Fibroblast of peridontal ligament (primary cell): Measurements from ENCODE around the gene RAB25.
"Not testable (repeated sequence)": the region's sequence is repeated elsewhere in the genome, so short reads cannot be mapped to it uniquely, and the experiment has no call there.

Experiments used
- DNase-seq: peaks from one replicate; pipeline ENCODE4 v3.0.0-alpha.2; 2010; ENCODE audit errors: extremely low read depth

The RAB25 gene

DNA sequence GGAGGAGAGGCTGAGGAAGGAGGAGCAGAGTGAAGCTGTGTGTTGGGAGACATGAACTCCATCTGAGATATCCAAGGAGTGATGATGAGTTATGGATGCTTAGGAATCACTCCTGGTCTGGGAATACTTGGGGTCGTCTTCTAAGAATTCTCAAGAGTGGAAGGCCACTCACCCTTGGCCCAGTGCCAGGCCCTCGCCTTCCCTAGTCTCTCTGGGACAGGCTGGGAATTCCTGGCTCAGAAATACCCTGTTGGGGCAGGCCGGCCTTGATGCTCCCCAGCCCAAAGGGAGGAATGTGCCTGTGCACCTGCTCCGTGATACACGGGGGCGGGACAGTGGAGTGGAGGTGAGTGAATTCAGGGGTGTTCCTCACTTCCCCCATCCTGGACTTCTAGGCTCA is 40.9 kb downstream of the RAB25 start:
- DNase-seq, result no peak

DNA sequence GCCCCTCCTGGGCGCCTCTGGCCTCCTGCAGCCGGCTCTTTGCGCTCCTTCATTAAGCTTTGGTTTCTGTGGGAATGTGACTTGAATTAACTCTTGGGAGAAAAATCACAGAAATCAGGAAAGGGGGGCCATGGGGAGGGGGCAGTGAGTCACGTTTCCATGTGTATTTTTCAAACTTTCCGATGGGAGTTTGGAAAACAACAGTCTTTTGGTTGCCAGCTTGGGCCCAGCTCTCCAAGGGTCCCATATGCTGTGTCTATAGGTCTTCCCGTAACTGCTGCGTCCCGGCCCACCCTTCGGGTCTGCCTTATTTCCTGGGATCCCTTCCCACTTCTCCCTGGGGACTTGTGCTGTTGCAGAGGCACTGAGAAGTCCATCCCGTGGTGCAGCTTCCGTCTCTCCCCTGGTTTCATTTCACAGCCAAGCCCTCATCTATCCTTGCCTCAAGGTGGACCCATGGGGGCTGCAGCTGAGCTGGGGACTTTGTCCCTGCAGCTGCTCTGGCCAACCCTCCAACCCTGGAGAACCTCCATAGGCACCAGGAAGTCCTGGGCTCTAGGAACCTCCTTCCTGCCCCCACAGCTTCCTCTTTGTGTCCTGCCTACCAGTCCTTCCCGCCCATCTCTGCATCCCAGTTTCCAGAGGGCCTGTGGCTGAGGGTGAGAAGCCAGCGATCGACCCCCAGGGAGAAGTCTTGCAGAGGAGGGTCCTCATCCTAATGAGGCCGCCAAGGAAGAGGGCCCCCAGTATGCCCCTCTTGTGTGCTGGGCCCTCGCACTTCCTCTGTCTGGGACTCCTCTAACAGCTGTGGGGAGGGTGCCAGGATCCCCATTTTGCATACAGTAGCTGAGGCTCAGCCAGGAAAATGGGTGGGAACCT is 41.9 kb downstream of the RAB25 start:
- DNase-seq, result peak; percentile 88

DNA sequence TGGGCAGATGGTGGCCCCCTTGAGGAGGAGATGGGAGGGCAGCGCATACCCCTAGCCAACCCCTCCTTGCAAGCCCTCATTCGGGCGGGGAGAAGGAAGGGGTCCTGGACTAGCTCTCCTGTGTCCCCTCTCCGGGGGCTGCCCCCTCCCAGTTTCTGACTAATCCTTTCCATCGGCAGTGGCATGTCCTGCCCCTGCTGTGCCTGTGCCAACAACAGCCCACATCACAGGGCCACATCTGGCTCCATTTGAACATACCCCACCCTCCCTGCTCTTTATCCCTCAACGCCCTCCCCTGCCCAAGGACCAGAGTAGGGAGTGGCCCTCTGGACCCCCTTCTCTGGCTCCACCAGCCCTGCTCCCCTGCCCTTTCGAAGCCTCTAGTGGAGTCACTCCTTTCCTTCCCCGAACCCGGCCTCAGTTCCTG is 42.6 kb downstream of the RAB25 start:
- DNase-seq, result peak; percentile 88

DNA sequence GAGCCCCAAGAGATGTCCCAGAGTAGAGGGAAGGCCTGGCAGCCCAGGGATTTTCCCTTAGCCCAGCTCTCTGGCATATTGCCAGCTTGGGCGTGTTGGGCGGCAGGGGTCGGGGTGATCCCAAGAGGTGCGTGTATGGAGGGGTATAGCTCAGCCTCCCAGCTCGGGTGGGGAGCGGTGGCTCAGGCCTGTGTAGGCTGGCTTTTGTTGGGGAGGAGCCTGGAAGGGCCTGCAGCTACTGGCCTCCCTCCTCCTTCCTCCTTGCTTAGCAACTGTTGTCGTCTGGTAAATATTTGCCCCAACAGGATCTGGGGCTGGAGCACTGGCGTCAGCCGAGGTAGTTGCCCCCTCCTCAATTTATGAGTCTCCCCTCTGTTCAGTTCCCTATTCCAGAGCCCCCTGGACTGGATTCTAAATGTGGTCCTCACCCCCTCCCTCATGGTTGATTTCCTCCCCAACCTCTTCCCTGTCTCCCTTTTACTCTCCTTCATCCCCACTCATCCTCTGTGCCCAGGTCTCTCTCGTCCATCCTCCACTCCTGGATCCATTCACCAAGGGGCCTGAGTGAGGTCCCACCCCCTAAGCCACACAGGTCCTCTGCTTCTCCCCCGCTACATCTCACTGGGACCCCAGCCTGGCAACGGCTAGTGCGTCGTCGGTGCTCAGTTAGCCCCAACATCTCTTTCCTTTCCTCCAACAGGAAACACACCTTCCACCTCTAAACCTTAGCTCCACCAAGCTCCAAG is 43.3 kb downstream of the RAB25 start:
- DNase-seq, result peak; percentile 92

DNA sequence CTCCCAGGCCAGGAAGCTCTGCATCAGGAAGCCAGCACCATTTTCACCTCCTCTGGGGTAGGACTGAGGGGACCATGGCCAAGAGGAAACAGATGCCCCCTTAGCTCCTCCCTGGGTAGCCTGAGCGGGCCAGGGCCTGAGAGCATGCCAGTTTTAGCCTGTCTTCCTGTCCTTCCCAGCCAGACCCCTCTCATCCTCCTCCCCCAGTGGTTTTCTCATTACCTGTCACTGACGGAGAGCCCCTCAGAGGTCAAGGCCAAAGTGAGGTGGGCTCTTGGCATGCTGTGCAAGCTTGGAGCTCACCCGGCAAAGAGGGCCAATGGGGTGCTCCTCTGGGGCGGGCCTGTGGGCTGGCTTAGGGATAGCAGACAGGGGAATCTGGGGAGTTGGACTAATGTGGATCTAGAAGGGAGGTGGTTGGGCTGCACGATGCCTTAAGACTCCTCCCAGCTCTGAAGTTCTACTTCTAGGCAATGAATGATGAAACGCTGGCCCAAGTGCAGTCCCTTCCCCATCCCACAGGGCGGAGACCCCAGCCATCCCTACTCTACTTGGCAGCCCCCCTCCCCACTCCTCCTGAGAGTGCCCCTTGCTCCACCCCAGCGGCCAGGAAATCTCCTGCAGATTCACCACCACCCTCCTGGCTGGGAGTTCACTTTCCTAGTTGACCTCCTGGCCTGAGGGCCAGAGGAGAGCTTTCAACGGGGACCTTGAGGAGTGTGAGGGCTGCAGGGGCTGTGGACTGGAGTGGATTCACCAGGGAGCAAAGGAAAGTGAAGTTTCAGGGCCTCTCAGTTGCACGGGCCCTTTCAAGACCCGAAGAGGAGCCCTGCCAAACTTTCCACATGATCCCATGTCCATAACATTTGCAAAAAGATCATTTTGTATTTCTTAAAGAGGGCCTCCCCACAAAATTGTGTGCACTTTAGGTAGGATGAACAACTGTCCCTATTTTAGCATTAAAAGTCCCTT is 44.2 kb downstream of the RAB25 start:
- DNase-seq, result peak; percentile 82

DNA sequence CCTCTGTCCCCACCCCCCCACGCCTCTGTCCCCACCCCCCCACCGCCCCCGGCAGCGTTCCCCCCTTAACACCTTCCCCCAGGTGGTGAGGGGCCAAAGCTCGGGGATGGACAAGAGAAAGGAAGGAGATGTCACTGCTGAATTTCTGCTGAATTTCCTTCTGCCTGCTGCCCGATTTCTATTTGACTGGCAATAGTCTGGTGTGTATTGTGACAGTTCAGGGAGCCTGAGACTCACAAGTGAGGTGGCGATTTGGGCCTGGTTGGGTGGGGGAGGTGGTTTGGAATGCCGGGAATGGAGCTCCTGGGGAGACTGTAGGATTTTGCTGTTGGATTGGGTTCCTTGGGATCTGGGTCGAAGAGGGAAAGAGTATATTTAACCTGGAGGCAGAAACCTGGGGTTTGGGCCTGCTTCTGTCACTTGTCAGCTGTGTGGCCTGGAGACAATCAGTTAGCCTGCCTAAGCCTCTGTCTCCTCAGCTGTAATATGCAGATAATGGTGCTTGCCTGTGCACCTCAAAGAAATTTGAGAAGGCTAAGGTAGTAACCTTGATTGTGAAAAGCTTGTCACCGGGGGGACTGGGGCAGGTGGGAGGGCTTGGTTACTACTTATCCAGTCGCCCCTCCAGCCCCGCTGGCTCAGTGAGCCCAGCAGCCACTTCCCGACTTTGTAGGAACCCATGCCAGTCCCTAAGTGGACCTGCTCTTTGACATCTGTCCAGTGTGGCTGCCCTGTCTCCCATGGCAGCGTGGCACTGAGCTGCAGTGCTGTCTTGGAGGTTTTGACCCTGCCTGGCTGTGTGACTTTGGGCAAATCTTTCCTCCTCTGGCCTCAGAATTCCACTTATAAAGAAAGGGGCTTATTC is 45.9 kb downstream of the RAB25 start:
- peak; percentile 46 for DNase-seq

DNA sequence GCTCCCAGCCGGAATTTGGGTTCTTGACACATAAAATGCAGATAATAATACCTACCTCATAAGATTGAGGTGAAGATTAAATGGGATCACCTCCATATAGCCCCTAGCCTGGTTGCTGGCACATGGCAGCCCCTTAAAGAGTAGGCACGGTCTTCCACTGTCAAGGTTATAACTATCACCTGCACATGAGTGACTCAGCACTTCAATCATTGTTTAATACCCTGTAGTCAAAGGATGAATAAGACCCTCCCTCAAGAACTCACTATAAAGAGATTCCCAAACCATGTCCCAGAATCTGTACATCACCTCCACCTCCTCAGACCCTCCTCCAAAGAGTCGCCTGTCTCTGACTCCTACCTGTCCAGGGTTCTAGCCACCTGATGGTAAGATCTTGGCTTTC is 47.1 kb downstream of the RAB25 start:
- DNase-seq, result no peak

DNA sequence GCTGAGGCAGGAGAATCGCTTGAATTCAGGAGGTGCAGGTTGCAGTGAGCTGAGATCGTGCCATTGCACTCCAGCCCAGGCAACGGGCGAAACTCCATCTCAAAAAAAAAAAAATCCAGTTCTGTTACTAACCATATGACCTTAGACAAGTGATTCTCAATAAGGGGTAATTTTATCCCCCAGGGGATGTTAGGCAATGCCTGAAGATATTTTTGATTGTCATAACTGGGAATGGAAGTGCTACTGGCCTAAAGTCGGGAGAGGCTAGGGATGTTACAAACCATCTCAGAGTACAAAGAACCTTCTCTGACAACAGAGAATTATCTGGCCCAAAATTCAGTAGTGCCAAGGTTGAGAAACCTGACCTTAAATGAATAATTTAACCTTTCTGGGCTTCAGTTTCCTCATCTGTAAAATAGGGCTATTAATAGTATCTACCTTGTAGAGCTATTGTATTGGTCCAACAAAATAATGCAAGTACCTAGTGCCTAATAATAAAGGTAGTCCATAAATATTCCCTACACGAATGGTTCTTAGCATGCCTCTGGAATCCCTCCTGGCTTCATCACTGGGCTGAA is 47.8 kb downstream of the RAB25 start:
- DNase-seq, result peak; percentile 43

DNA sequence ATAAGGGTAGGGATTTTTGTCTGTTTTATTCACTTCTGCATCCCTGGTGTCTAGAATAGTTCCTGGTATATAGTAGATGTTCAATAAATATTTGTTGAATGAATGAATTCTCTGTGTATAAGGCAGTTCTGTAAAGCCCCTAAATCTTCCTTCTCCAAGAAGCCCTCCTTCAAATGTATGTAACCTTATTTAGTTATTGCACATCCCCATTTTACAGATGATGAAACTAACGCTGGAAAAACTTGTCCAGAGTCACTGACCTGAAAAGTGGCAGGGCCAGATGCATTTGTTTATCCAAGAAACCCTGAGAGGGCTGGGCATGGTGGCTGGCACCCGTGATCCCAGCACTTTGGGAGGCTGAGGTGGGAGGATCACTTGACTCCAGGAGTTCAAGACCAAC is 49.3 kb downstream of the RAB25 start:
- DNase-seq, result no peak

DNA sequence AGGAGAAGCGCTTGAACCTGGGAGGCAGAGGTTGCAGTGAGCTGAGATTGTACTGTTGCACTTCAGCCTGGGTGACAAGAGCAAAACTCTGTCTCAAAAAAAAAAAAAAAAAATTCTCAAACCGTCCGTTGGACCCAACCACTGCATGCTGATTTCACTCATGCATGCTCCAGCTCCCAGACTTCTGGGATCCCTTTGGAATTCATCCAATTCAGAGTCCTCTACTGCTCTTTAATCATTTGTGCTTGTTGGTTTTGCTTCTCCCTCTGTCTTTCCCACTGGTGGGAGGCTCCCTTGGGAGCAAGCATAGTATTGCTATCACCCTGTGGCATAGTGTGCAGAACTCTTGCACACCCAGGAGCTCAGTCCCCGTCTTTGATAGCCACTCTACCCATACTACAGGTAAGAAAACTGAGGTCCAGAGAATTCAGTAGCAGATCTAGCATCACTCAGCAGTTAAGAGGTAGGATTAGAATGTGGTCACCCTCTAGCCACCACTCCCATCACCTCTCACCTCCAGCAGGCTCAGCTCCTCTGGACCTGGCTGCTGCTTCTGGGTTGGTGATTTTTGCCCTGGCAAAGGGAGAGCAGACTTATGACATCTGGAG is 50.5 kb downstream of the RAB25 start:
- DNase-seq, result peak; percentile 58

DNA sequence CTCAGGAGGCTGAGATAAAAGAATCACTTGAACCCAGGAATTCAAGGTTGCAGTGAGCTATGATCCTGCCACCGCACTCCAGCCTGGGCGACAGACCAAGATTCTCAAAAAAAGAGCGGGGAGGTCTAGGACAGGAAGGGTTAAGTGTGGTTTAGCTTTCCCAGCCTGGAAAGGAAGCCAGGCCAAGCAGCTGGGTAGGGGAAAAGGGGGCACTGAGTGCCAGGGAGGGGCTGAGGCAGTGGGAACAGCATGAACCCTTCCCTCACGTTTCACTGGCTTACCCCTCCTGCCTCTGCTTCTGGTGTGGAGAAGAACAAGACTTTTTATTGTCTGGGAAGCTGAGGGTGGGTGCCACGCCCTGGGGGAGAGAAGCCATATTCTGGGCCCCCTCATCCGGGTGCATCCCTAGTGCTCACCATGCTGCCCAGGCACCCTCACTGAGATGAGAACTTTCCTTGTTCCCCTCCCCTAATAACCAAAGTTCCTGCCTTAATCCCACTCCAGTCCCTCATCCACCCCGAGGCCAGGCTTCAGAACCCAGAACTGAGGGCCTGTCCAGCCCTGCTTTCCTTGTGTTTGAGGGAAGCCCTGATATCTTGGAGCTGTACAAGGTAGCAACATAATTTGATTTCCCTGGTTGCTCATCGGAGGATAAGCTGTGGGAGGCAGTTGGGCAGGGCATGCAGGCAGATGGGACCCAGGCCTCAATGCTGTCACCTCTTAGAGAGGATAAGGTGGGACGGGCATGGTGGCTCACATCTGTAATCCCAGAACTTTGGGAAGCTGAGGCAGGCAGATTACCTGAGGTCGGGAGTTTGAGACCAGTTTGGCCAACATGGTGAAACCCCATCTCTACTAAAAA is 51.5 kb downstream of the RAB25 start:
- no peak for DNase-seq

DNA sequence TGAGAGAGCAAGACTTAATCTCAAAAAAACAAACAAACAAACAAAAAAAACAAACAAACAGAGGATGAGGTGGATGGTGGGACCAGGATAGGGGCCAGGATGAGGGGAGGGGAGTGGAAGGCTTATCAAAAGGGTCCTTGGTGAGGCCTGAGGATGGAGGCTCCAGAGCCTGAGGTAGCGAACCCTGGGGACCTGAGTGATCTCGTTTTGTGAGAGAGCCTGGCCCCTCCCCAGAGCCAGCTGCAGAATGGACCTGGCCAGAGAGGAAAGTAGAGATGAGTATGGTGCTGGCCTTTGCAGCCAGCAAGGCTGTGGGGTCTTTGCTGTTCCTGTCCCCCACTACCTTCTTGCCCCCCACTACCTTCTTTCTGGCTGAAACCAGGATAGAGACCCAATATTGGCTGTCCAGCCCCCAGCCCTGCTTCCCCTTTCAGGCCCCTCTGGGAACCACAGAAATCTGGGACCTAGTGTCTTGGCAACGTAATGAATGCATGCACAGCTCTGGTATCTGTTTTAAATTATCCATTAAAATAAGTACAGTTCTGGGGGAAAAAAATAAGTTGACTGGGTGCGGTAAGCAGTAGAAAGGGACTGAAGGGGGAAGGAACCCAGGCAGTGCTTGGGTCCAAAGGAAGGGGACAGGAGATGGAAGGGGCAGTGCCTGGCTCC is 52.5 kb downstream of the RAB25 start:
- peak; percentile 86 for DNase-seq

DNA sequence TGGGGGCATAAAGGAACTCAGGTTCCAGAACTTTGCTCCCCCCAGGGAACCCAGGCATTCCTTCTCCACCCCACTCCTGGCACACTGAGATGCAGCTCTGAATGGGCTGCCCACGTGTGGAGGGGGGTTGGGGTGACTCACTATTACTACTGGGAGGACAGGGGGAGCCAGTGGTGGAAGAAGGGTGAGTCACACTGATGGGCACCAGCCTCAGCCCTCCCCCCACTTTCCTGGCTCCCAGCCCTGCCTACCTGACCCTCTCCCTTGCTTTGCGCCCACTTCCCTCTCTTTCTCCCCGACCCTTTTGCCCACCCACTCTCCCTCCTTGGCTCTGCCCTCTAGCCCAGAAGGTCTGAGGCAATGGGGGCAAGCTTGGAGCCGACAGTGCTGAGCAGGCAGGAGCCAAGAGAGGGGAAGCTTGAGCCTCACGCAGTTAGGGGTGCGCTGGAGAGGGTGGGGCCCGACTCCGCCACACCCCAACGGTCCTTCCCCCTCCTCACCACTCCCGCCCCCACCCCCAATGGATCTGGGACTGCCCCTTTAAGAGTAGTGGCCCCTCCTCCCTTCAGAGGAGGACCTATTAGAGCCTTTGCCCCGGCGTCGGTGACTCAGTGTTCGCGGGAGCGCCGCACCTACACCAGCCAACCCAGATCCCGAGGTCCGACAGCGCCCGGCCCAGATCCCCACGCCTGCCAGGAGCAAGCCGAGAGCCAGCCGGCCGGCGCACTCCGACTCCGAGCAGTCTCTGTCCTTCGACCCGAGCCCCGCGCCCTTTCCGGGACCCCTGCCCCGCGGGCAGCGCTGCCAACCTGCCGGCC is 53.4 kb downstream of the RAB25 start, which contains the start of gene LMNA:
TSS of gene LMNA (plus strand) at position 611 of the 818 bp plus-strand sequence. CDS start 208 bp downstream, outside the sequence.
- DNase-seq, result peak; percentile 97

DNA sequence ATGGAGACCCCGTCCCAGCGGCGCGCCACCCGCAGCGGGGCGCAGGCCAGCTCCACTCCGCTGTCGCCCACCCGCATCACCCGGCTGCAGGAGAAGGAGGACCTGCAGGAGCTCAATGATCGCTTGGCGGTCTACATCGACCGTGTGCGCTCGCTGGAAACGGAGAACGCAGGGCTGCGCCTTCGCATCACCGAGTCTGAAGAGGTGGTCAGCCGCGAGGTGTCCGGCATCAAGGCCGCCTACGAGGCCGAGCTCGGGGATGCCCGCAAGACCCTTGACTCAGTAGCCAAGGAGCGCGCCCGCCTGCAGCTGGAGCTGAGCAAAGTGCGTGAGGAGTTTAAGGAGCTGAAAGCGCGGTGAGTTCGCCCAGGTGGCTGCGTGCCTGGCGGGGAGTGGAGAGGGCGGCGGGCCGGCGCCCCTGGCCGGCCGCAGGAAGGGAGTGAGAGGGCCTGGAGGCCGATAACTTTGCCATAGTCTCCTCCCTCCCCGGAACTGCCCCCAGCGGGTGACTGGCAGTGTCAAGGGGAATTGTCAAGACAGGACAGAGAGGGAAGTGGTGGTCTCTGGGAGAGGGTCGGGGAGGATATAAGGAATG is 54.1 kb downstream of the RAB25 start:
- DNase-seq, result no peak

DNA sequence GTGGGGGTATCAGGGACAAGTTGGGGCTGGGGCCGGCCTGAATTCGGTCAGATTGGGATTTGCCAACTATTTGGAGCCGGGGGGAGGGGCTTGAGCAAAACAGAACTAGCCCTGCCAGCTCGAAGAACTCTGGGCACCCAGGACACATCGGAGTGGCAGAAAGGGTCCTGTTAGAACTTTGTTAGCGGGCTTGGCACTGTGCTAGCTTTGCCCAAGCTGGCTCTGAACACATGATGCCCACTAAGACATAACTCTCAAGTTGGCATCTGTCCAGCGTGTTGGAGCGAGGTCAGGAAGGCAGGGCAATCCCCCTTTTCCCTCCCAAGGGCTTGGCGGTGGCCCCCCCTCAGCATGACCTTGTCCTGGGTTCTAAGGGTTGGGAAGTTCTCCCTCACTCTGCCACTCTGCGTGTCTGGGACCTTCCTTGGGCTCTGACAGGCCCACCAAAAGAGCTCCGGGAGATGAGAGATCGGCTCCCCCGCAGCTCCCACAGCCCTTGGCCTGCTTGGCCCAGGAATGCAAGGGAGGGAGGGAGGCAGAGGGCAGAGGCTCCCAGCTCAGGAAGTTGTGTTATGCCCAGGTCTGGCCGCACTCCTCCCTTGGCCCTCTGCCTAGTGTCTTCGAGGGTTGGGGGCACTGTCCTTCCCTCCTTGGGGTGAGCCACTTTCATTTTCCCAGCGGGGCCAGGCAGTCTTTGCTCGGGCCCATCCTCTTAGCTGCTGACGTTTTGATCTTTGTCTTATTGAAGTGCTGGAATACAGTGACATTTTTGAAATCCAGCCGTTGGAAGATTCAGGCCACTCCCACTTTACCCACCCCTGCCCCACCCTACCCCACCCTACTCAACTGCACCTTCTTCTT is 54.8 kb downstream of the RAB25 start:
- no peak for DNase-seq

DNA sequence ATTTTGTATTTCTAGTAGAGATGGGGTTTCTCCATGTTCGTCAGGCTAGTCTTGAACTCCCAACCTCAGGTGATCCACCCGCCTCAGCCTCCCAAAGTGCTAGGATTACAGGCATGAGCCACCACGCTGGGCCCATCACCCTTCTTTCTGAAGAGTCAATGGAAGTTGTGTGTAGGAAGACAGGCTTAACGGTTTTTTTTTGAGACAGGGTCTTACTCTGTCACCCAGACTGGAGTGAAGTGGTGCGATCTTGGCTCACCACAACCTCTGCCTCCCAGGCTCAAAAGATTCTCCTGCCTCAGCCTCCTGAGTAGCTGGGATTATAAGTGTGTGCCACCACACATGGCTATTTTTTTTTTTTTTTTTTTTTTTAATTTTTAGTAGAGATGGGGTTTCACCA is 55.8 kb downstream of the RAB25 start:
- not testable (repeated sequence) for DNase-seq
